ENCODE results near the gene RPL13. TPM values are rescaled to one million over a fixed set of nuclear protein-coding genes. Genes with fewer than 3 reads are reported as not detected.

The RPL13 gene
- polyA plus RNA-seq, 3 donors, result 1,251 to 2,437 (median 1,329) TPM

DNA sequence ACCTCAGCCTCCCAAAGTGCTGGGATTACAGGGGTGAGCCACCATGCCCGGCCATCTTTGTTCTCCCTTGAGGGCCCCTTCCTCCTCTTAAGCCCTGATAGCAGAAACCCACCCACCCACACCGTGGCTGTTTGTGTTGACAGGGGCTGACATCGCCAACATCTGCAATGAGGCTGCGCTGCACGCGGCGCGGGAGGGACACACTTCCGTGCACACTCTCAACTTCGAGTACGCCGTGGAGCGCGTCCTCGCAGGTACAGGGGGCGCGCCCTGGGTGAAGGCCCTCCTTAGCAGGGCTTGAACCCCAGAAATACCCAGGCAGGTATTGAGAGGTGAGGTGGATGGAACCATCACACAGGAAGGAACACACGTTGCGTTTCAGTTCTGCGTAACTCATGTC is 12.6 kb upstream of the RPL13 start:
- no peak overlapping the region for H3K27ac ChIP-seq (ENCODE audit: low read depth in 1 of 2, low read length in 2 of 2)
- no peaks in the 10 kb centered on the region for H3K4me1 Mint-ChIP-seq
- peaks cover 73 to 92% of the 10 kb centered on the region in 2 donors for H3K36me3 ChIP-seq (replicated peaks in 1 of 2; ENCODE audit: control insufficient read depth in 1 of 2, insufficient read depth in 2 of 2, low read length in 2 of 2)
- H3K27me3 ChIP-seq (ENCODE audit: control insufficient read depth in 2 of 2, insufficient read depth in 2 of 2, low read length in 2 of 2), result no peaks in the 10 kb centered on the region
- 94% methylated on average over 15 of the region's 20 CpGs for WGBS (ENCODE audit: insufficient coverage)
- no peaks in the 10 kb centered on the region for H3K9me3 ChIP-seq (replicated peaks in 1 of 2; ENCODE audit: control insufficient read depth in 1 of 2, insufficient read depth in 1 of 2, low read length in 2 of 2)
- no peak for DNase-seq
- intact Hi-C loops (cut with micrococcal nuclease), result no loop called here
- peaks cover 0 to 1% (median 0%) of the 10 kb centered on the region in 7 donors for H3K9me3 Mint-ChIP-seq
- H2AFZ ChIP-seq (ENCODE audit: insufficient read depth, low read depth, low read length, poor library complexity, severe bottlenecking), result no peak overlapping the region
- peaks cover 73 to 99% of the 10 kb centered on the region in 2 donors for H3K36me3 Mint-ChIP-seq
- H3K79me2 ChIP-seq (ENCODE audit: insufficient read depth, low read length), result no peaks in the 10 kb centered on the region
- no peaks in the 10 kb centered on the region for H3K4me1 ChIP-seq (ENCODE audit: control insufficient read depth in 1 of 2, insufficient read depth in 2 of 2, low read length in 2 of 2)
- no peak overlapping the region for H3K4me2 ChIP-seq (replicated peaks; ENCODE audit: extremely low read depth, low read length, poor library complexity, severe bottlenecking)
- no peak overlapping the region for H3K4me3 Mint-ChIP-seq
- no peaks in the 10 kb centered on the region for H4K20me1 ChIP-seq (ENCODE audit: insufficient read depth, low read length)
- no peak overlapping the region for H3K4me3 ChIP-seq (replicated peaks in 1 of 3; ENCODE audit: low read depth in 2 of 3, low read length in 3 of 3)
- no peak overlapping the region for H3K27ac Mint-ChIP-seq
- H3K9ac ChIP-seq (ENCODE audit: insufficient read depth, low read length, poor library complexity, severe bottlenecking), result no peak overlapping the region
- TF ChIP-seq, protein P1, sequence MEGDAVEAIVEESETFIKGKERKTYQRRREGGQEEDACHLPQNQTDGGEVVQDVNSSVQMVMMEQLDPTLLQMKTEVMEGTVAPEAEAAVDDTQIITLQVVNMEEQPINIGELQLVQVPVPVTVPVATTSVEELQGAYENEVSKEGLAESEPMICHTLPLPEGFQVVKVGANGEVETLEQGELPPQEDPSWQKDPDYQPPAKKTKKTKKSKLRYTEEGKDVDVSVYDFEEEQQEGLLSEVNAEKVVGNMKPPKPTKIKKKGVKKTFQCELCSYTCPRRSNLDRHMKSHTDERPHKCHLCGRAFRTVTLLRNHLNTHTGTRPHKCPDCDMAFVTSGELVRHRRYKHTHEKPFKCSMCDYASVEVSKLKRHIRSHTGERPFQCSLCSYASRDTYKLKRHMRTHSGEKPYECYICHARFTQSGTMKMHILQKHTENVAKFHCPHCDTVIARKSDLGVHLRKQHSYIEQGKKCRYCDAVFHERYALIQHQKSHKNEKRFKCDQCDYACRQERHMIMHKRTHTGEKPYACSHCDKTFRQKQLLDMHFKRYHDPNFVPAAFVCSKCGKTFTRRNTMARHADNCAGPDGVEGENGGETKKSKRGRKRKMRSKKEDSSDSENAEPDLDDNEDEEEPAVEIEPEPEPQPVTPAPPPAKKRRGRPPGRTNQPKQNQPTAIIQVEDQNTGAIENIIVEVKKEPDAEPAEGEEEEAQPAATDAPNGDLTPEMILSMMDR (IDR thresholded peaks at IDR 0.05), result no peak
- H3K27me3 Mint-ChIP-seq (ENCODE audit: low read depth in 3 of 3), result peaks cover 0 to 2% (median 0%) of the 10 kb centered on the region in 3 donors

DNA sequence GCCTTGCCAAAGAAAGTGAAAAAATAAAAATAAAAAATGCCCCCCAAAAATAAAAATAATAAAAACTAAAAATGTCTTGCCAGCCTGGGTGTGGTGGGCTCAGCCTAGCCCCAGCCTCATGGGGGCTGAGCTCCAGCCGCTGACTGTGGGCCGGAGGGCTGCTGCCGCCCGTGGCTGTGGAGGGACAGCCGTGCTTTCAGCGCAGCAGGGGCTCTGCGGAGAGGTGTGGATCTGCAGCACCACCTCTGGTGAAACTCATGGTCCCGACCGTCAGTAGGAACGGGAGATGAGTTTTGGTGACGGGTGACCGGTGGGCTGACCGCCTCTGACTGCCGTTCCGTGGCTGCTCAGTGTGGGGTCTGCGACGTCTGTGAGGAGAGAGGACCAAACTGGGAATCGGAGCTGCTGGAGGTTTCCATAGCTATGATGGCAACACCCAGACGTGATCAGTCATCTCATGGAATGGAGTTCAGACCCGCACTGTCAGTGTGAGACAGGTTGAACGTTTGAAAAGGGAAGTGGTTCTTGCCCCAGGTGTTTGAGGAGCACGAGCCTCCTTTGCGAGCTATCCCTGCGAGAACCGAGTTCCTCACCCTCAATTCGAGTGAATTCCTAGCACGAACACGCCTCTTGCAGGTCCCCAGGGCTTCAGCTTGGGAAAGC is 12.0 kb upstream of the RPL13 start:
- no peaks in the 10 kb centered on the region for H4K20me1 ChIP-seq (ENCODE audit: insufficient read depth, low read length)
- intact Hi-C loops (cut with micrococcal nuclease), result no loop called here
- TF ChIP-seq, protein P1 (IDR thresholded peaks at IDR 0.05), result no peak
- WGBS (ENCODE audit: insufficient coverage), result 93% methylated on average over 28 of the region's 28 CpGs
- no peak overlapping the region for H3K27ac ChIP-seq (ENCODE audit: low read depth in 1 of 2, low read length in 2 of 2)
- no peak overlapping the region for H3K9ac ChIP-seq (ENCODE audit: insufficient read depth, low read length, poor library complexity, severe bottlenecking)
- no peaks in the 10 kb centered on the region for H3K79me2 ChIP-seq (ENCODE audit: insufficient read depth, low read length)
- H3K36me3 ChIP-seq (replicated peaks in 1 of 2; ENCODE audit: control insufficient read depth in 1 of 2, insufficient read depth in 2 of 2, low read length in 2 of 2), result peaks cover 77 to 98% of the 10 kb centered on the region in 2 donors
- no peak overlapping the region for H2AFZ ChIP-seq (ENCODE audit: insufficient read depth, low read depth, low read length, poor library complexity, severe bottlenecking)
- Mint-ChIP-seq H3K27me3 (ENCODE audit: low read depth in 3 of 3) (peaks cover 0 to 2% (median 0%) of the 10 kb centered on the region in 3 donors), H3K36me3 (peaks cover 76 to 97% of the 10 kb centered on the region in 2 donors), H3K4me3 (no peak overlapping the region), H3K27ac (peak overlapping the region in 1 of 7 donors; percentile 71), H3K9me3 (peaks cover 0 to 1% (median 0%) of the 10 kb centered on the region in 7 donors), H3K4me1 (no peaks in the 10 kb centered on the region)
- H3K27me3 ChIP-seq (ENCODE audit: control insufficient read depth in 2 of 2, insufficient read depth in 2 of 2, low read length in 2 of 2), result no peaks in the 10 kb centered on the region
- H3K4me2 ChIP-seq (replicated peaks; ENCODE audit: extremely low read depth, low read length, poor library complexity, severe bottlenecking), result no peak overlapping the region
- DNase-seq, result no peak
- no peaks in the 10 kb centered on the region for H3K9me3 ChIP-seq (replicated peaks in 1 of 2; ENCODE audit: control insufficient read depth in 1 of 2, insufficient read depth in 1 of 2, low read length in 2 of 2)
- H3K4me3 ChIP-seq (replicated peaks in 1 of 3; ENCODE audit: low read depth in 2 of 3, low read length in 3 of 3), result no peak overlapping the region
- H3K4me1 ChIP-seq (ENCODE audit: control insufficient read depth in 1 of 2, insufficient read depth in 2 of 2, low read length in 2 of 2), result no peaks in the 10 kb centered on the region
